K562 (cell line): Measurements from ENCODE around the gene LRRC3. TPM values are rescaled to one million over a fixed set of nuclear protein-coding genes. Genes with fewer than 3 reads are reported as not detected.

Source experiments
- ATAC-seq: fragments of 200-7000 bp; cut with Tn5 transposase; 3 replicates; pipeline ENCODE4 v1.9.1; 2020; ENCODE audit warnings: moderate library complexity
- BruUV-seq: library from RNA; stranded (reverse); fragments of 400-500 nt; replicated peaks from 2 replicates; lab custom pipeline; 2021; lab: Mats Ljungman, UMichigan
- CTCF ChIA-PET: fragments of 300-600 bp; formaldehyde crosslinking; extraction: SDS; loops from one replicate; lab custom pipeline; 2021; ENCODE audit warnings: low intra/inter-chr PET ratio; lab: Yijun Ruan, JAX
- POLR2A ChIA-PET: fragments of 300-600, 350-650 bp; sonication (Branson Sonifier 250); formaldehyde crosslinking; extraction: SDS; loops from one replicate; lab custom pipeline; 2021; ENCODE audit warnings: antibody characterized with exemption, inconsistent platforms; lab: Yijun Ruan, JAX
- DNase-seq, 4 experiments: peaks; one replicate each; pipeline versions ENCODE4 v3.0.0 to v3.0.0-alpha.2; 2011 to 2018; ENCODE audit warnings: low spot score in 3 of 4, mixed read lengths in 3 of 4; ENCODE audit errors: extremely low read depth in 1 of 4
- FAIRE-seq: peaks from 2 replicates; lab custom pipeline; 2011; peaks lifted over from hg19 to GRCh38; lab: Jason Lieb, UNC
- H2AFZ ChIP-seq: 2 replicates; pipeline ENCODE4 v1.6.0; 2011; ENCODE audit warnings: low read depth, low read length, control low read depth, inconsistent platforms
- H3K27ac ChIP-seq: fragments of 200-600 bp; 3 replicates; pipeline ENCODE4 v1.8.0; 2011; ENCODE audit warnings: low read depth, mild to moderate bottlenecking, control low read depth, inconsistent platforms, low read length, moderate library complexity, mixed read lengths; ENCODE audit errors: extremely low read depth
- H3K27me3 ChIP-seq, 2 experiments: fragments of 300-600 bp in 1 of 2; 2 replicates in 1 of 2; 3 replicates in 1 of 2; pipeline versions ENCODE4 v1.6.0 to v1.8.0; 2011; ENCODE audit warnings: inconsistent platforms in 2 of 2, low read length in 2 of 2, mild to moderate bottlenecking in 1 of 2, mixed read lengths in 1 of 2, moderate library complexity in 1 of 2; ENCODE audit not compliant: control insufficient read depth in 2 of 2, insufficient read depth in 2 of 2
- H3K36me3 ChIP-seq: fragments of 300-600 bp; 3 replicates; pipeline ENCODE4 v1.8.0; 2011; ENCODE audit warnings: mild to moderate bottlenecking, low read length, inconsistent platforms; ENCODE audit not compliant: control insufficient read depth, insufficient read depth
- H3K4me1 ChIP-seq, 2 experiments: fragments of 200-600 bp in 1 of 2; replicated peaks in 1 of 2; 2 replicates in 1 of 2; 3 replicates in 1 of 2; pipeline versions ENCODE4 v1.5.1 to v1.8.0; 2011; ENCODE audit warnings: inconsistent platforms in 2 of 2, low read length in 2 of 2, mild to moderate bottlenecking in 1 of 2, mixed read lengths in 1 of 2, moderate library complexity in 1 of 2; ENCODE audit not compliant: control insufficient read depth in 2 of 2, insufficient read depth in 2 of 2
- H3K4me2 ChIP-seq: 2 replicates; pipeline ENCODE4 v1.6.1; 2011; ENCODE audit warnings: low read length, control low read depth, inconsistent platforms, mixed read lengths; ENCODE audit not compliant: insufficient read depth
- H3K4me3 ChIP-seq: fragments of 200-600 bp; sonication (generic), shearing (Covaris generic); 2 replicates; pipeline ENCODE4 v1.5.1; 2016; ENCODE audit warnings: control low read depth, inconsistent platforms
- H3K79me2 ChIP-seq: fragments of 200-600 bp; 3 replicates; pipeline ENCODE4 v1.8.0; 2011; ENCODE audit warnings: low read length, inconsistent platforms; ENCODE audit not compliant: control insufficient read depth, insufficient read depth
- H3K9ac ChIP-seq, 2 experiments: 2 replicates each; pipeline versions ENCODE4 v1.6.0 to v1.6.1; 2011; ENCODE audit warnings: low read depth in 2 of 2, low read length in 2 of 2, control low read depth in 1 of 2, inconsistent platforms in 1 of 2, mild to moderate bottlenecking in 1 of 2, mixed read lengths in 1 of 2; ENCODE audit not compliant: insufficient read depth in 1 of 2
- H3K9me1 ChIP-seq: one replicate; pipeline ENCODE4 v1.6.0; 2011; ENCODE audit warnings: inconsistent platforms, mild to moderate bottlenecking, low read length, moderate library complexity; ENCODE audit not compliant: control insufficient read depth, insufficient read depth
- H3K9me3 ChIP-seq: replicated peaks from 2 replicates; pipeline ENCODE4 v1.5.1; 2011; ENCODE audit warnings: low read depth, low read length, inconsistent platforms; ENCODE audit not compliant: control insufficient read depth, insufficient read depth
- H4K20me1 ChIP-seq: replicated peaks from 2 replicates; pipeline ENCODE4 v1.6.1; 2011; ENCODE audit warnings: low read length, inconsistent platforms, mixed read lengths; ENCODE audit not compliant: control insufficient read depth, insufficient read depth
- MTF1 ChIP-seq: fragments of 250-450 bp; sonication (Bioruptor Pico); IDR thresholded peaks from 2 replicates; pipeline ENCODE4 v1.9.0; 2021; ENCODE audit warnings: moderate library complexity, mild to moderate bottlenecking, inconsistent platforms, borderline replicate concordance
- NR2C1 ChIP-seq, 2 experiments: fragments of 450-650 bp; IDR thresholded peaks; 2 replicates each; pipeline ENCODE4 v1.6.1; 2017; ENCODE audit warnings: mild to moderate bottlenecking in 2 of 2, antibody characterized with exemption in 1 of 2, inconsistent platforms in 1 of 2, missing compliant biosample characterization in 1 of 2, missing genetic modification characterization in 1 of 2
- TCF7L2 ChIP-seq: fragments of 150-350 bp; IDR thresholded peaks from 2 replicates; pipeline ENCODE4 v1.6.1; 2016; ENCODE audit warnings: low read depth, mild to moderate bottlenecking, low read length, moderate library complexity
- WGBS: fragments of 100-300 bp; shearing (Covaris generic); methylation state at CpG from one replicate; pipeline ENCODE4 v1.1.6; 2016; ENCODE audit warnings: low coverage, mixed read lengths; ENCODE audit not compliant: insufficient coverage; ENCODE audit errors: missing lambda C conversion rate; 5-methylcytosine and 5-hydroxymethylcytosine counted together
- in situ Hi-C: fragments of 300-500 bp; cut with MboI; formaldehyde crosslinking; loops from 4 replicates; pipeline ENCODE4 v1.15.0; 2018; ENCODE audit warnings: inconsistent platforms, mixed read lengths
- intact Hi-C: fragments of 100-400 bp; cut with micrococcal nuclease; formaldehyde crosslinking; loops from 2 replicates; pipeline ENCODE4 v1.14.2; 2022
- polyA plus RNA-seq, 8 experiments: library from polyadenylated mRNA; depleted of rRNA in 4 of 8; stranded (reverse) in 5 of 8; unstranded in 3 of 8; fragments of >200 nt; fragmentation: Nextera tagmentation in 2 of 8; fragmentation: Illumina TruSeq in 1 of 8; extraction: Ambion mirVana in 2 of 8; extraction: Trizol in 1 of 8; gene quantifications; 2 replicates each; pipeline versions ENCODE4 v1.2.1 to v1.2.3, GENCODE V29; 2011 to 2014; ENCODE audit warnings: inconsistent platforms in 1 of 8, missing spikeins in 1 of 8
- total RNA-seq, 7 experiments: library from RNA; depleted of rRNA in 6 of 7; stranded (reverse); fragments of >200 nt in 6 of 7; fragmentation: Illumina TruSeq in 2 of 7; extraction: Trizol in 2 of 7; gene quantifications; 2 replicates each; pipeline versions ENCODE4 v1.2.1 to v1.2.3, GENCODE V29; 2011 to 2021; ENCODE audit warnings: low replicate concordance in 1 of 7
- TF ChIP-seq, protein P1 (sequence below): fragments of 450-650 bp; IDR thresholded peaks from 2 replicates; pipeline ENCODE4 v1.6.1; 2016; ENCODE audit warnings: mild to moderate bottlenecking, moderate library complexity
- TF ChIP-seq, protein P2 (sequence below): fragments of 450-650 bp; IDR thresholded peaks from 2 replicates; pipeline ENCODE4 v1.6.1; 2016; ENCODE audit warnings: borderline replicate concordance

The LRRC3 gene
- total and polyA plus RNA-seq, 9 of the 15 experiments (the other 6 are each of a cell fraction or from before 2014, with no cell fraction given), result 0.04 TPM; not detected in 7

DNA sequence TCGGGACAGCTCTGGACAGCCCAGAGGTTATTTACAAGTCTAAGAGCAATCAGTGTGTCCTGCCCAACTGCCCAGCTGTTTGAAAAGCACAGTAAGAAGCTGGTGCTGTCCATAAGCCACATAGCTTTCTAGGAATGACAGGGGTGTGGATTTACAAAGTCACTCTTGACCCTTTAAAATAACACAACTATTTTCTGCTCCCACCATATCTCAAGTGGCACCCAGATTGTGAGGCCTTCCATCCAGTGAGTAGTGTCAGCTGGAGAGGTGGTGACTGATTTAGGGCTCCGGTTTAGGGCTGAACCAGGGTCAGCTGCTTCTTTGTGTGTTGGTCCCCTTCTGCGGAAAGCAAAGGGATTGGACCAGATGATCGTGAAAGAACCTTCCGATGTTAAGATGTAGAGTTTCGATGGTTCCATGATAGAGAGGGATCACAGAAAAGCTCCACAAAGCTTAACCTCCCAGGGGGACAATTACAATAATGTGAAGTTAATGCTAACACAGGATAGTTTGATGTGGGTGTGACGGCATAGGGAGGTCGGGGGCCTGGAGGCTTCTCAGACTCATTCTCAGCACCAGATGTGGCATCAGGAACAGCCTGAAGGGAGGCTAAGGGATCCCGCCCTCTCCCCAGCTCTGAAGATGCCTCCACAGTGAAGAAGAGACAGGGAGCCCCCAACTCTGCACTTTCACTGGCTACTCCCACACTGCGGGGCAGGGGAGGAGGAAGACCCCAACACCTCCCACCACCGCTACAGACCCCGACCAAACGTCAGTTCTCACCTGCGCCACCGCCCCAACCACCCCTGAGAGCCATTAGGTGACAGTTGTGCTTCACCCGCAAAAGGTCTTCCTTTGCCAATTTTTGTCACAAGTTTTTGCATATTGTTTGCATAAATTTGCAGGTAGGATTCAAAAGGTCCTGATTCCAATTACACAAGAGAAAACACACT, 40.6 kb downstream of the LRRC3 start:
- Histone ChIP-seq H3K9me3 (no peaks in the 10 kb centered on the region), H3K27me3 (peaks cover 72 to 82% of the 10 kb centered on the region in 2 experiments), H3K4me1 (peaks cover 0 to 12% of the 10 kb centered on the region in 2 experiments; a peak in 2 of 5 replicates), H3K36me3 (no peaks in the 10 kb centered on the region), H3K9me1 (no peaks in the 10 kb centered on the region), H3K4me3 (no peak overlapping the region), H4K20me1 (no peaks in the 10 kb centered on the region; the same call in 1 of the 2 replicates), H2AFZ (no peak overlapping the region), H3K27ac (no peak overlapping the region), H3K4me2 (no peak overlapping the region), H3K79me2 (no peaks in the 10 kb centered on the region), H3K9ac (no peak overlapping the region)
- BruUV-seq, result no TSS peak
- no peak for FAIRE-seq
- intact Hi-C loops, result no loop called here
- no peak for ATAC-seq
- in situ Hi-C loops, result no loop called here
- ChIA-PET POLR2A (interaction anchor here (0.6 to 1.5 kb wide), 2 partner anchors 19 to 55 kb away, joined by 3 to 4 read pairs; no protein-coding TSS in a partner anchor), CTCF (no interaction called here)
- DNase-seq, result no peak
- 7% methylated on average over 16 of the region's 16 CpGs for WGBS
- TF ChIP-seq TCF7L2 (no peak), NR2C1 (IDR thresholded peaks at IDR 0.05) (no peak), NR2C1 (tag; IDR thresholded peaks at IDR 0.05) (no peak), MTF1 (no peak)
- TF ChIP-seq, protein P1, sequence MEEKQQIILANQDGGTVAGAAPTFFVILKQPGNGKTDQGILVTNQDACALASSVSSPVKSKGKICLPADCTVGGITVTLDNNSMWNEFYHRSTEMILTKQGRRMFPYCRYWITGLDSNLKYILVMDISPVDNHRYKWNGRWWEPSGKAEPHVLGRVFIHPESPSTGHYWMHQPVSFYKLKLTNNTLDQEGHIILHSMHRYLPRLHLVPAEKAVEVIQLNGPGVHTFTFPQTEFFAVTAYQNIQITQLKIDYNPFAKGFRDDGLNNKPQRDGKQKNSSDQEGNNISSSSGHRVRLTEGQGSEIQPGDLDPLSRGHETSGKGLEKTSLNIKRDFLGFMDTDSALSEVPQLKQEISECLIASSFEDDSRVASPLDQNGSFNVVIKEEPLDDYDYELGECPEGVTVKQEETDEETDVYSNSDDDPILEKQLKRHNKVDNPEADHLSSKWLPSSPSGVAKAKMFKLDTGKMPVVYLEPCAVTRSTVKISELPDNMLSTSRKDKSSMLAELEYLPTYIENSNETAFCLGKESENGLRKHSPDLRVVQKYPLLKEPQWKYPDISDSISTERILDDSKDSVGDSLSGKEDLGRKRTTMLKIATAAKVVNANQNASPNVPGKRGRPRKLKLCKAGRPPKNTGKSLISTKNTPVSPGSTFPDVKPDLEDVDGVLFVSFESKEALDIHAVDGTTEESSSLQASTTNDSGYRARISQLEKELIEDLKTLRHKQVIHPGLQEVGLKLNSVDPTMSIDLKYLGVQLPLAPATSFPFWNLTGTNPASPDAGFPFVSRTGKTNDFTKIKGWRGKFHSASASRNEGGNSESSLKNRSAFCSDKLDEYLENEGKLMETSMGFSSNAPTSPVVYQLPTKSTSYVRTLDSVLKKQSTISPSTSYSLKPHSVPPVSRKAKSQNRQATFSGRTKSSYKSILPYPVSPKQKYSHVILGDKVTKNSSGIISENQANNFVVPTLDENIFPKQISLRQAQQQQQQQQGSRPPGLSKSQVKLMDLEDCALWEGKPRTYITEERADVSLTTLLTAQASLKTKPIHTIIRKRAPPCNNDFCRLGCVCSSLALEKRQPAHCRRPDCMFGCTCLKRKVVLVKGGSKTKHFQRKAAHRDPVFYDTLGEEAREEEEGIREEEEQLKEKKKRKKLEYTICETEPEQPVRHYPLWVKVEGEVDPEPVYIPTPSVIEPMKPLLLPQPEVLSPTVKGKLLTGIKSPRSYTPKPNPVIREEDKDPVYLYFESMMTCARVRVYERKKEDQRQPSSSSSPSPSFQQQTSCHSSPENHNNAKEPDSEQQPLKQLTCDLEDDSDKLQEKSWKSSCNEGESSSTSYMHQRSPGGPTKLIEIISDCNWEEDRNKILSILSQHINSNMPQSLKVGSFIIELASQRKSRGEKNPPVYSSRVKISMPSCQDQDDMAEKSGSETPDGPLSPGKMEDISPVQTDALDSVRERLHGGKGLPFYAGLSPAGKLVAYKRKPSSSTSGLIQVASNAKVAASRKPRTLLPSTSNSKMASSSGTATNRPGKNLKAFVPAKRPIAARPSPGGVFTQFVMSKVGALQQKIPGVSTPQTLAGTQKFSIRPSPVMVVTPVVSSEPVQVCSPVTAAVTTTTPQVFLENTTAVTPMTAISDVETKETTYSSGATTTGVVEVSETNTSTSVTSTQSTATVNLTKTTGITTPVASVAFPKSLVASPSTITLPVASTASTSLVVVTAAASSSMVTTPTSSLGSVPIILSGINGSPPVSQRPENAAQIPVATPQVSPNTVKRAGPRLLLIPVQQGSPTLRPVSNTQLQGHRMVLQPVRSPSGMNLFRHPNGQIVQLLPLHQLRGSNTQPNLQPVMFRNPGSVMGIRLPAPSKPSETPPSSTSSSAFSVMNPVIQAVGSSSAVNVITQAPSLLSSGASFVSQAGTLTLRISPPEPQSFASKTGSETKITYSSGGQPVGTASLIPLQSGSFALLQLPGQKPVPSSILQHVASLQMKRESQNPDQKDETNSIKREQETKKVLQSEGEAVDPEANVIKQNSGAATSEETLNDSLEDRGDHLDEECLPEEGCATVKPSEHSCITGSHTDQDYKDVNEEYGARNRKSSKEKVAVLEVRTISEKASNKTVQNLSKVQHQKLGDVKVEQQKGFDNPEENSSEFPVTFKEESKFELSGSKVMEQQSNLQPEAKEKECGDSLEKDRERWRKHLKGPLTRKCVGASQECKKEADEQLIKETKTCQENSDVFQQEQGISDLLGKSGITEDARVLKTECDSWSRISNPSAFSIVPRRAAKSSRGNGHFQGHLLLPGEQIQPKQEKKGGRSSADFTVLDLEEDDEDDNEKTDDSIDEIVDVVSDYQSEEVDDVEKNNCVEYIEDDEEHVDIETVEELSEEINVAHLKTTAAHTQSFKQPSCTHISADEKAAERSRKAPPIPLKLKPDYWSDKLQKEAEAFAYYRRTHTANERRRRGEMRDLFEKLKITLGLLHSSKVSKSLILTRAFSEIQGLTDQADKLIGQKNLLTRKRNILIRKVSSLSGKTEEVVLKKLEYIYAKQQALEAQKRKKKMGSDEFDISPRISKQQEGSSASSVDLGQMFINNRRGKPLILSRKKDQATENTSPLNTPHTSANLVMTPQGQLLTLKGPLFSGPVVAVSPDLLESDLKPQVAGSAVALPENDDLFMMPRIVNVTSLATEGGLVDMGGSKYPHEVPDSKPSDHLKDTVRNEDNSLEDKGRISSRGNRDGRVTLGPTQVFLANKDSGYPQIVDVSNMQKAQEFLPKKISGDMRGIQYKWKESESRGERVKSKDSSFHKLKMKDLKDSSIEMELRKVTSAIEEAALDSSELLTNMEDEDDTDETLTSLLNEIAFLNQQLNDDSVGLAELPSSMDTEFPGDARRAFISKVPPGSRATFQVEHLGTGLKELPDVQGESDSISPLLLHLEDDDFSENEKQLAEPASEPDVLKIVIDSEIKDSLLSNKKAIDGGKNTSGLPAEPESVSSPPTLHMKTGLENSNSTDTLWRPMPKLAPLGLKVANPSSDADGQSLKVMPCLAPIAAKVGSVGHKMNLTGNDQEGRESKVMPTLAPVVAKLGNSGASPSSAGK, result no peak
- TF ChIP-seq, protein P2, sequence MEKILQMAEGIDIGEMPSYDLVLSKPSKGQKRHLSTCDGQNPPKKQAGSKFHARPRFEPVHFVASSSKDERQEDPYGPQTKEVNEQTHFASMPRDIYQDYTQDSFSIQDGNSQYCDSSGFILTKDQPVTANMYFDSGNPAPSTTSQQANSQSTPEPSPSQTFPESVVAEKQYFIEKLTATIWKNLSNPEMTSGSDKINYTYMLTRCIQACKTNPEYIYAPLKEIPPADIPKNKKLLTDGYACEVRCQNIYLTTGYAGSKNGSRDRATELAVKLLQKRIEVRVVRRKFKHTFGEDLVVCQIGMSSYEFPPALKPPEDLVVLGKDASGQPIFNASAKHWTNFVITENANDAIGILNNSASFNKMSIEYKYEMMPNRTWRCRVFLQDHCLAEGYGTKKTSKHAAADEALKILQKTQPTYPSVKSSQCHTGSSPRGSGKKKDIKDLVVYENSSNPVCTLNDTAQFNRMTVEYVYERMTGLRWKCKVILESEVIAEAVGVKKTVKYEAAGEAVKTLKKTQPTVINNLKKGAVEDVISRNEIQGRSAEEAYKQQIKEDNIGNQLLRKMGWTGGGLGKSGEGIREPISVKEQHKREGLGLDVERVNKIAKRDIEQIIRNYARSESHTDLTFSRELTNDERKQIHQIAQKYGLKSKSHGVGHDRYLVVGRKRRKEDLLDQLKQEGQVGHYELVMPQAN, result no peak
